Stimulated activated CD4-positive, alpha-beta T cell treated with anti-CD3 and anti-CD28 coated beads, Interleukin-15, amount 100 ng/mL, for 1 hour (primary cell): ENCODE data around the gene OOSP3.

Experiments
- DNase-seq, 2 donors: peaks; one replicate each; pipeline ENCODE4 v3.0.0-alpha.2; 2020; ENCODE audit warnings: low read depth in 1 of 2, low spot score in 1 of 2

Gene OOSP3

DNA sequence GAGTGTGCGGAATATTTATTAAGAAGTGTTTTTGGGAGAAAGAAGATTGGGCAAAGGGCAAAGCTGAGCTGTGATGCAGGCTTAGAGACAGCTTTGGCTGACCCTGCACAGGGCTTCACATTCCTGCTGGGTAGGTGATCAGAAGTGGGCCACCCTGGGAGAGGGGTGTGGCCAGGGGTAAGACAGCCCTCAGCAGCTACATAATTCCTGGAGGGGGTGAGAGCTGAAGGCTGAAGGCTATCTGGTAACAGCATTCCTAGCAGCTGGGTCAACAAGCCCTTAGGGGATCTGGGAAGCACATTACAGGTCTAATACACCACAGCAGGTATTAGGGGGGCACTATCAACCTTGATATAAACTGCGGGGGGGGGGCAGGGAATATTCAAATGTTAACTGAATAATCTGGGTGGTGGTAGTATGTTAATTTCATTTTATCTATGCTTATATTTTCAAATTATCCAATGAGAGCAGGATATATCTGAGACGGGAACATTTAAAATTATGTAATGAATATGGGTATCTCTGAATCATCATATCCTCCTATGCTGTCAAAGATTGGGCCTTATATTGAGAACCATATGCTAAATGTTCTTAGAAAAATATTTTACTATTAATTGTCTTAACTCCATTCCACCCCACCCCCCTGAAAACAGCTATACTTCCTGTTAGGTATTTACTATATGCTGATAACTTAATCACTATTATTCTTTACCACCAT is 65.6 kb downstream of the OOSP3 start:
- DNase-seq, result no peak

DNA sequence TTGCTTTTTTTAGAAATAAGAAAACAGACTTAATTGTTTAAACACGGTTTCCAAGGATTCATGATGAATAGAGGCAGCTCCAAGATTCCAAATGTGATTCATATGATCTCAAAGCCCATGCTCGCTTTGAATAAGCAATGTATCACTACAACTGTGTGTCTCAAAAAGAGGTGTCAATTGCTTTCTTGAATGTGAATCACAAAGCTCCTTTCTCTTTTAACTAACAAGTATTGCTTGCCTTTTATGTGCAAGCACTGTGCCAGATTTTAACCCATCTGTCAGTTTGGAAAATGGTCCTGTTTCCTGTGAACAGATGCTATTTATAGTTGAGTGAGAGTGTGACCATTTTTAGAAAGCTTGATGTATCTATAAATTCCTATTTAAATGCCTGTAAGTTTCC is 66.1 kb downstream of the OOSP3 start:
- no peak for DNase-seq
